Measurements from ENCODE around the gene ARHGEF10L.

The ARHGEF10L gene

DNA sequence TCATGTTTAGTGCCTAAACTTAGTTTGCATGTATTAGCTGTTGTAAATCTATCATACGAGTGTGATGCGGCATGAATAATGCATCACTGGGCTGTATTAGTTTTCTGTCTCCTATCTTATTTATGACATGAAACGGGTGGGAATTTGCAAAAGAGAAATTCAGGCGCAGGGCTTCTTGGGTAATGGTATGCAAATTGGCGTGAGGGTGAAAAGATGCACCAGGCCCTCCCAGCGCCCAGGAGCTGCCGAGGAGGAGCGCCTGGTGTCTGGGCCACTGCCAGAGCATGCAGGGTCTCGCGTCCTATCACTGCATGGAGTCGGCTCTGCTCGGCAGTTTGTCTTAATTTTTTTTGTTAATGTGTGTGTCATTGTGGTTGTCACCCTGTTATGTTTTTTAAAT is 132.7 kb downstream of the ARHGEF10L start:
- no peak for DNase-seq (ENCODE audit: low read depth in 1 of 2, low spot score in 1 of 2)

DNA sequence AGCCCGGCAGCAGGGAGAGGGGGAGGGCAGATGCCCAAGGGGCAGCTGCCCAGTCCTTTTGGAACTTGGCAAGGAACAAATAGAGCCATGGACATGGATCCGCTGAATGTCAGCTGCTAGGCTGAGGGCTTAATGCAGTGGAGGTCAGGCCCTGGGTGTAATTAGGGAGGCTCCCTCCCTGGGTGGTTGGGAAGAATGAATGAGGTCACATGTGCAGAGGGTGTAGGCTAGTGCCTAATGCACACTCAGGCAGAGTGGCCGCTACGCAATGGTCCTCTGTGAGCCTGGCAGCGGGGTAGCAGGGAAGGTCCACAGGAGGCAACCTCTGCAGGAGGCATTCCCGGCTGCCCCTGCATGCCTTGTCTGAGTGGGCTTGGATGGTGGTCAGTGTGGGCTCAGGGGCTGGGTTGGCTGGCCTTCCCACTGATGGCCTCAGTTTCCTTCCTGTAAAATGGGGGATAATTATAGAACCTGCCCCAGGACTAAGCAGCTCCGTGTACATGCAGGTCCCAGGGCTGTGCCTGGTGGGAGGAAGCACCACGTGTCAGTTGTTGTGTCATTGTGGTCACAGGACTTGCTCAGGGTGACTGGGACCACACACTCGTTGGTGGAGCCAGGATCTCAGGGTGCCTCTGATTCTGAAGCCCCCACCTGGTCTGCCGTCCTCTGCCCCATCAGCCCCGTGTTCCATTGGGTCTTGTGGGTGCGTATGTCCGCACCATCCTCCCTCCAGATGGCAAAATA is 134.0 kb downstream of the ARHGEF10L start:
- no peak for DNase-seq (ENCODE audit: low read depth in 1 of 2, low spot score in 1 of 2)

DNA sequence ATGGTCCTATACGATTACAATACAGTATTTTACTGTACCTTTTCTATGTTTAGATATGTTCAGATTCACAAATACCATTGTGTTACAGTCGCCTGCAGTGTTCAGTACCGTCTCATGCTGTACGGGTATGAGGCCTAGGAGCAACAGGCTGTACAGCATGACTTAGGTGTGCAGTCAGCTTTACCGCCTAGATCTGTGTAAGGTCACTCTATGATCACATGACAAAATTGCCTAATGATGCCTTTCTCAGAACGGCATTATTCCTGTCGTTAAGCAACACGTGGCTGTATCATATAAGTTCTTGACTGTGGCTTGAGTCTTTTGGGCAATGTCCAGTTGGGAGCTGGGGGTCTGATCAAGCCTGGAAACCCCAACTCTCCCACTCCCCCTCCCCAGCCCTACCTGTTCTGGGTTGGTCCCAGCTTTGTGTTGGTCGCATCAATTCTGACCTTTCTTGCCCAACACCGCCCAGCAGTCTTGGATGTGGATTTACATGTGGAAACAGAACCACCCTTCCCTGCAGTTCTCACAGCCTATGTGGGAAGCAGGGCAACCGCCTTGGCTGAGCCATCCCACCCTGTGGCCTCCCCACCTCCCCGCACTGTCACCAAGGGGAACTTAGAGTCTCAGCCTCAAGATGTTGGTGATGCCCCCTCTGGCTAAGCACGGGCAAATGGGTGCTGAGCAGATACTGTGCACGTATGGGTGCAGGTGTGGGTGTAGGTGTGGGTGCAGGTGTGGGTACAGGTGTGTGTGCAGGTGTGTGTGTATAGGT is 135.4 kb downstream of the ARHGEF10L start:
- no peak for DNase-seq (ENCODE audit: low read depth in 1 of 2, low spot score in 1 of 2)

DNA sequence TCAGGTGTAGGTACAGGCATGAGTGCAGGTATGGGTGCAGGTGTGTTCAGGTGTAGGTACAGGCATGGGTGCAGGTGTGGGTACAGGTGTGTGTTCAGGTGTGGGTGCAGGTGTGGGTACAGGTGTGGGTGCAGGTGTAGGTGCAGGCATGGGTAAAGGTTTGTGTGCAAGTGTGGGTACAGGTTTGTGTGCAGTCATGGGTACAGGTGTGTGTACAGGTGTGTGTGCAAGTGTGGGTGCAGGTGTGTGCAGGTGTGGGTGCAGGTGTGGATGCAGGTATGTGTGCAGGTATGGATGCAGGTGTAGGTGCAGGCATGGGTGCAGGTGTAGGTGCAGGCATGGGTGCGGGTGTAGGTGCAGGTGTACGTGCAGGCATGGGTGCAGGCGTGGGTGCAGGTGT is 136.2 kb downstream of the ARHGEF10L start:
- DNase-seq (ENCODE audit: low read depth in 1 of 2, low spot score in 1 of 2), result no peak

DNA sequence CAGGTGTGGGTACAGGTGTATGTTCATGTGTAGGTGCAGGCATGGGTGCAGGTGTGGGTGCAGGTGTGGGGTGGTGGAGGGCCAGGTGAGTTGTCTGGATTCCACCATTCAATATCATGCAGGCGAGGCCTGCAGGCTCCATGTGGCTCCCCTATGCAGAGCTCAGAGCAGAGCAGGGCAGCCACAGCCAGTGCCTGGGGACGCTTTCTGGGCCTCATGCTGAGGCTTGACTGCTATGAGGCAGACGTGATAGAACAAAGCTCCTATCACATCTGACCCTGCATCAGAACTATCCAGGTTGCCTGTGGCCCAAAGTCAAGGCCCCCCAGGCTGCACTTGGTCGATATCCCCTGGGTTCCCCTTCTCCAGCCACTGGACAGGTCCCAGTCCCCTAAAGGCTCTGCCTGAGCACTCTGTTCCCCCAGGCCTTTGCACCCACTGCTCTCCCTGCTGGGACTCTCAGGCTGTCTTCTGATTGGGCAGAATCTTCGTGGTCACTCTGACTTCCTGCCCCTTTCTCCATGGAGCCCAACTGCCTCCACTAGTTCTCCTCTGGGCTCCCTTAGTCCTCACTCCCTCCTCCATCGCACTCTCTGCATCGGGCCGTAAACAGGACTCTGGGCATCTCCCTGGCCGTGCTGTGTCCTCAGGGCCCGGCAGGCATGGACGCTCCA is 137.0 kb downstream of the ARHGEF10L start:
- no peak for DNase-seq (ENCODE audit: low read depth in 1 of 2, low spot score in 1 of 2)

DNA sequence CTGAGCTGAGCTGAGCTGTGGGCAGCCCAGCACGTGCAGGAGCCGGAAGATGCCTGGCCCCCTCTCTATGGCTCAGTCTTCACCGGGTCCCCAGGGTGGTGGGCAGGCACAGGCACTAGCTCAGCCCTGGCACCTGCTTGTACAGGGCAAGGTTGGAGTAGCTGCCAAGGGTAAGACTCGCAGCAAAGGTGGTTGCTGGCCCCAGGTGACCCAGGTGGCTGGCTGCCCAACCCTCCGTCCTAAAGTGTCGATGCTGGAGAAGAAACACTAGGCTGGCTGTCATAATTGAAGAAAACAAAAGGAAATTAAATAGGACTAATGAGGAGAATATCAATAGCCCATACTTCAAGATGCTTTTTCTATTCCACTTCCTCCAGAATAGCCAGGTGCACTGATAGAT is 138.5 kb downstream of the ARHGEF10L start:
- DNase-seq (ENCODE audit: low read depth in 1 of 2, low spot score in 1 of 2), result no peak

DNA sequence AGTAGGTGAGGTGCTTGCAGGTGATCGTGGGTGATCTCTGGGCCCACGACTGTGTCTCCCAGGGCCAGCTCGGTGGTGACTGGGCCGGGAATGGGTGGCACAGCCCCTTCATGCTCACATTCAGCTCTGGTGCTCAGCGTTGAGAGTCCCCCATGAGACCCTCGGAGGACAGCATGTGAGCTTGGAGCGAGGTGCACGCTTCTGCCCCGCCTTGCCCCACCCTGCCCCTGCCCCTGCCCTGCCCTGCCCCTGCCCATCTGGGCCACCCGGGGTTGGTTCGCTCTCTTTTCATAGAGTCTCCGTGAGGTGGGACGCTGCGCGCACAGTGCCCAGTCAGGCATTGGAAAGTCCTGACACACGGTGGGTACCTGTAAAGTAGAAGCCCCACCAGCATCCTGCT is 140.4 kb downstream of the ARHGEF10L start:
- DNase-seq (ENCODE audit: low read depth in 1 of 2, low spot score in 1 of 2), result no peak

DNA sequence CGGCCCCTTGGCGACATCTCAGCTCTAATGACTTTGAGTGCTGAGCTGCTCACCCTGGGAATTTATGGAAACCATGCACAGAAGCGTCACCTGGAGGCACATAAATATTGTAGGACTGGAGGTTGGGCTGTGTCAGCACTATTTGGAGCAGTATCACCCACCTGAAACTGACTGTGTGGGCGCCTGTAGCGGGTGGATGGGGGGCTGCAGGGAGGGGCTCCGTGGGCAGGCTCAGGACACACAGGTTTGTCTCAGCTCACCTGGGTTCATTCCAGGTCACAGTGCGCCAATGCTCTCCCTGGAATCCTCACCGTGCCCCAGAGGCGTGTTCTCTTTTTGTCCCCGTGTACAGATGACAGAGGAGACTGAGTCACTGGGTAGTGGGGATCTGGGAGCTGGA is 140.8 kb downstream of the ARHGEF10L start:
- DNase-seq (ENCODE audit: low read depth in 1 of 2, low spot score in 1 of 2), result no peak

DNA sequence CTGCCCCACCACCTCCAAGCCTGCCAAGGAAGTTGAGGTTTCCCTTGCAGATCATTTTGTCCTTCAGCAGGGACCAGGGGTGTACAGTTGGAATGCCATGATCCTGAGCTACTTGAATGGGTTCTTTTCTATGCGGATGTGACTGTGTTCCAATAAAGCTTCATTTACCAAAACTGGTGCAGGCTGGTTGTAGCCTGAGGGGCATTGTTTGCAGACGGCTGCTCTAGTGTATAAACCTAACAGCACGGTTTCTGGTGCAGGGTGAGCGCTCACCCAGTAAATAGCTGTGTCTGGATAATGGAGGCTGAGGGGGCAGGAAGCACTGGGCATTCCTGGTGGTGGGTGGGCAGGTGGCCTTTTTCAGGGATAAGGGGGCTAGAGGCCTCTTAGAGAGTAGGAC is 142.9 kb downstream of the ARHGEF10L start:
- no peak for DNase-seq (ENCODE audit: low read depth in 1 of 2, low spot score in 1 of 2)

DNA sequence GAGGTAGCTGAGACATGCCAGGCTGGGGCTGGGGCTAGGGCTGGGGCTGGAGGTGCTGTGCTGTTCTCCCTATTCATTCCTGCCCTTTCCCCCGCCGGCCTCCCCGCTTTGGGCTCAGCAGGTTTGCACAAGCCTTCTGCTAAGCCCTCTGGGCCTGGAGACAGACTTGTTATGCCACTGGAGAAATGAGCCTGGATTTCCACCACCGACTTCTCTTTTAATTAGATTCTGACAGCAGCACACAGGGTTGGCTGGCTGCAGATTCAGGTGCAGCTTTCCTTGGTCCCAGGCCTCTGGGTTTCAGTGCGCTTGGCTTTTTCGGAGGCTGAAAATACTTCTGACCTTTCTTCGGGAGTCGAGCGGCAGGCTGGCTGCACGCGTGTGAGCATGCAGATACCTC is 144.1 kb downstream of the ARHGEF10L start:
- DNase-seq (ENCODE audit: low read depth in 1 of 2, low spot score in 1 of 2), result no peak

DNA sequence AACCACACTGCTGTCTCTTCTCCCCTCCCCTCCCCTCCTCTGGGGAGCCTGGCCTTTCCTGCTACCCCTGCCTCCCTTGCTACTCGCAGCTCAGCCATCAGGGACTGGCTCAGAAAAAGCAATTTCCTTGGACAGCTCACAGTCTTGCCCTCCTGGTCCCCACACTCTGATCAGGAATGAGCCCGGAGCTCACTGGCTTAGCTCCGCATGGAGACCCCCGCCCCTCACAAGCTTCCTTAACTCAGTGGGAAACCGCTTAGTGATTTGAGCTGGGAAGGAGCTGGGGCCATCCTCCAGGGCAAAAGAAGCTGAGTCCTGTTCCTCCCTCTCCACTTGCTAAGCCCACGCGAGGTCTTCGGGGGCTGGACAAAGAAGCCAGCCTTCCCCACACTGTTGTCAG is 145.3 kb downstream of the ARHGEF10L start:
- DNase-seq (ENCODE audit: low read depth in 1 of 2, low spot score in 1 of 2), result no peak

DNA sequence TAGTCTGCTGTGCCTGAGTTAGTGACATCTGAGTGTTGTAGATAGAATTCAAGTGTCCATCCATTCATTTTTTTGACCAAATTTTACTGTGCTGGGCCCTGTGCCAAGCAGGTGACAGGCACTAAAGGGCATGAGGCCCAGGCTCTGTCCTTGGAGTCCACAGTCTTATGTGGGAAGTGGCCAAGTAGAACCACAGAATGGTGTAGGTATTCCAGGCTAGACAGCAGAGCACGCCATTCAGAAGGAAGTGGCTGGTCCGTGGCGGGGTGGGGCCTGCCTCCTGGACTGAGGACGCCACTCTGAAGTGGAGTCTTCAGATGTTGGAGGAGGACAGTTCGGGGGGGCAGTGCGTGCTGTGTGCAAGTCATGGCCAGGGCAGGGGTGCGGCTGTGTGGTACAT is 146.8 kb downstream of the ARHGEF10L start:
- DNase-seq (ENCODE audit: low read depth in 1 of 2, low spot score in 1 of 2), result no peak

DNA sequence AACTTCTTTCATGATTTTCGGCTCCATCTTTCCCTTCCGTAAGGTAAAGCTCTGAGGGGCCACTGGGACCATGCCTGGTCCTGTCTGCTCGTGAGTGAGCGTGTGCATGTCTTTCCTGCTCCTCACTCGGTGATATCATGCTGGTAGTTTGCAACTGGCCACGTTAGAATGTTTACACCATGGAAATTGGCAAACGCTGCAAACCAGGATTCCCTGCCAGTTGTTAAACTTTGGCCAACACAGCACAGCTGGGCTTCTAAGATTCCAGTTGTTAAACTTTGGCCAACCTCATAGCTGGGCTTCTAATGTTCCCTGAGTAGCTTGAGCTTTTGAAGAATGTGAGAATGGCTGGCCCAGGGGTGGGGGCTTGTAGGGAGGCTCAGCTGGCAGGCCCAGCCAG is 147.6 kb downstream of the ARHGEF10L start:
- DNase-seq (ENCODE audit: low read depth in 1 of 2, low spot score in 1 of 2), result no peak

DNA sequence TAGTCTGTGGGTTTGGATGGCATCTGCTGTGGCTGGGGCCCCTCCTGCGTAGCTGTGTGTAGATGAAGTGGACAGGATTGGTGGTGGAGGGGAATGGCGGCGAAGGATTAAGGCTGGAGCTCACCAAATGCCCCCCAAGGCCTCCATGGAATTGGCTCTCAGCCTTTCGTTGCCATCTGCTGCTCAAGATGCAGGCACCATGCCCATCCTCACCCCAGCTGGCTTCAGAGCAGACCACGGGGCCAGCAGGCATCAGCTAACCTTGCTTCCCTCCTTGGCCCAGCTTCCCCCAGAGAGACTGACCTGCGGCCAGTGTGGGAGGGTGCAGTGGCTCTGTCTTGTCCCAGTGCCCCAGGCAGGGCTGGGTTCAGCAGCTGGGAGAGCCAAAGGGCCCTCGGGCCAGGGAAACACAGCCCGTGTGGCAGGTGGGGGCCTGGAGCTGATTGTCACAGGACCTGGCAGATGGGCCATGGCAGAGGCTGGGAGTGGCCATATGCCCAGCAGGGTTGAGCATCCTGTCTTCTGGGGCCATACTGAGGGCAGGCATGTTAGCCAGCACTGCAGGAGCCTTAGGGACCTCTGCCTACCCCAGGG is 148.8 kb downstream of the ARHGEF10L start:
- DNase-seq (ENCODE audit: low read depth in 1 of 2, low spot score in 1 of 2), result no peak

DNA sequence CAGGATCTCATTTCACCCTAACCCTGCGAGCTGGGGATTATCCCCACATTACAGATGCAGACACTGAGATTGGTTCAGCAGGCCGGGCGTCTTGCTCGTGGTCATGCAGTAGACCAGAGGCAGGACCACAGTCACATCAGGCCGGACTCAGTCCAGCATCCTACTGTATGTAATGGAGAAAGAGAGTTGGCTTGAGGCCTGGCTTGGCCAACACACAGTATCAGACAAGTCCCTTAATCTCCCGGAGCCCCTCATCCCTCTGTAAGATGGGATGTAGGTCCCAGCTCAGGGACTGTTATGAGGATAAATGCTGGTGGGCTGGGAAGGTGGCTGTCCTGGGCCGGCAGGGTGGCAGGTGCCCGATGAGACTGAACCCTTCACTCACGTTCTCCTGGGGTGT is 149.5 kb downstream of the ARHGEF10L start:
- no peak for DNase-seq (ENCODE audit: low read depth in 1 of 2, low spot score in 1 of 2)

DNA sequence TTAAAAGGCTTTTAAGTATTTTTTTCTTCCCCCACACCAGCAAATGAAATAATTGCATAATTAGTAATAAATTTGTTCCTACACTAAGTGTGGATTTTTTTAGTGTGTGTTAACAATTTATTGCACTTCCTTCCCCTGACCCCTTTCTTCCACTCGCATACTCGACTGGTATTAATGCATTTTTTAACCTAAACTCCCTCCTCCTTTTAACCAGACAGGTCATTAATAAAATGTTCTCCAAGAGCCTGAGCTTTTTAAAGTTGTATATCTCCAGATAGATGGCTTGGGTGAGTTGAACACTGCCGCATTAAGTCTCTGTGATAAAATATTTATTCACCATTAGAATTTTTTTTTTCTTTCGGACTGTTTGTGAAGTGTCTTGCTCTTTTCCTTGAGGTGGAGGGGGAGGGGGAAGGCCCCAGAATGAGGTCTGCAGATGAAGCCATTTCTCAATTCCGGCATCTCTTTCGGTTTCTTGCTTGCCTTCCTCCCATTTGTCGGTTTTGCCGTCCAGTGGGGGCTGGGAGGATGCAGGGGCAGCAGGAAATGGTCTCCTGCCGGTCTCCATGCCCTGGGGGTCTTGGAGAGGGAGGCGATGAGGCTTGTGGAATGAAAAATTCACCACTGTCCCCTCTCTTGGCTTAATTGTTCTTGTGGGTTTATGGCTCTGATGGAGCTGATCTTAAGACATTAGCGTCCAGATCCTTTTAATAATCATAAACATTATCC is 151.6 kb downstream of the ARHGEF10L start:
- DNase-seq (ENCODE audit: low read depth in 1 of 2, low spot score in 1 of 2), result no peak

DNA sequence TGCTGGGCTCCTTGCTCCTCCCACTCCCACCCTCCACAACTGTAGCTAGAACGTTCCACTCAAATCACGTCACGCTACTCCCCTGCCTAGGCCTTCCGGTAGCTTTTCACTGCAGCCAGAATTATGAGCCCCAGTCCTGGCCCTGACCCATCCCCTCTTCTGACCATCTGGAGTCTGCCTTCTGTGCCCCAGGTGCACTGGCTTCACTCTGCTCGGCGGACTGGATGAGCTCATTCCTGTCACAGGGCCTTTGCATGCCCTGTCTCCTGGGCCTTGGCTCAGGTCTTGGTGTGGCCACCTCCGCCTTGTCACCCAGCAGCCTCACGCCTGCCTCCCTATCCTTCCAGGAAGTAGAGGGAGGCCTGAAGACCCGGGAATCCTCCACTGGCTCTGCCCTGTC is 153.1 kb downstream of the ARHGEF10L start:
- DNase-seq (ENCODE audit: low read depth in 1 of 2, low spot score in 1 of 2), result no peak

DNA sequence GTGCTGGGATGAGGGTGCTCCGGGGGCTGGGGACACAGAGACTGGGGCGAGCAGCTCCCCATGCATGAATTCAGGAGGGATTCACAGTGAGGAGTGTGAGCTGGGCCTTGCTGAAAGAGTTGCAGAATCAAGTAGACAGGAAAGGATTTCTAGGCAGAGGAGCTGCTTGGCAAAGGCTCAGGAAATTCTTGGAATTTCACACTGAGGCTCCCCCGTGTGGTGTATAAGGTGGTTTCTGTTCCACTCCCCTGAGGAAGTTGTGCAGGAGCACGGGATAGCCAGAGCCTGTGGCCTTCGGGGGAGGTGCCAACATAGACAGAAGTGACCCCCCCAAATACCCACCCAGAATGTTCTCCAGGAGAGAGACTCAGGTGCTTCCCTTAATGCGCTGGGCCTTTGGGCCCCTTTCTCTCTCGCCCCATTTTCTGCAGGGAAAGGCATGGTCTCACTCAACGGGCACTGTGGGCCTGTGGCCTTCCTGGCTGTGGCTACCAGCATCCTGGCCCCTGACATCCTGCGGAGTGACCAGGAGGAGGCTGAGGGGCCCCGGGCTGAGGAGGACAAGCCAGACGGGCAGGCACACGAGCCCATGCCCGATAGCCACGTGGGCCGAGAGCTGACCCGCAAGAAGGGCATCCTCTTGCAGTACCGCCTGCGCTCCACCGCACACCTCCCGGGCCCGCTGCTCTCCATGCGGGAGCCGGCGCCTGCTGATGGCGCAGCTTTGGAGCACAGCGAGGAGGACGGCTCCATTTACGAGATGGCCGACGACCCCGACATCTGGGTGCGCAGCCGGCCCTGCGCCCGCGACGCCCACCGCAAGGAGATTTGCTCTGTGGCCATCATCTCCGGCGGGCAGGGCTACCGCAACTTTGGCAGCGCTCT is 157.2 kb downstream of the ARHGEF10L start:
- DNase-seq (ENCODE audit: low read depth in 1 of 2, low spot score in 1 of 2), result no peak

DNA sequence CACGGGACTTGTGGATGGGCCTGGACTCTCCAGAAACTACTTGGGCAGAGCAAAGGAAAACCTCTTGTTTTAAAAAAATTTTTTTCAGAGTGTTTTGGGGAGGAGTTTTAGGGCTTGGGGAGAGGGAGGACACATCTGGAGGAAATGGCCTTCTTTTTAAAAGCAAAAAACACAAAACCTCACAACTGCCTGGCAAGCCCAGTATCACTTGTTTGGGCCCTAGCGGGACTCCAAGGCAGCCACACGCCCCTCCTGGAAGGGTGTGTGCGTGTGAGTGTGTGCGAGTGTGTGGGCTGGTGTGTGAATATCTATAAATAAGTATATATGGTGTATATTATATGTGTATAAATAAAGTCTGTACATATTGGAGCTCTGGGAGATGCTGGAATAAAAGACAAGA is 158.0 kb downstream of the ARHGEF10L start:
- DNase-seq (ENCODE audit: low read depth in 1 of 2, low spot score in 1 of 2), result no peak

DNA sequence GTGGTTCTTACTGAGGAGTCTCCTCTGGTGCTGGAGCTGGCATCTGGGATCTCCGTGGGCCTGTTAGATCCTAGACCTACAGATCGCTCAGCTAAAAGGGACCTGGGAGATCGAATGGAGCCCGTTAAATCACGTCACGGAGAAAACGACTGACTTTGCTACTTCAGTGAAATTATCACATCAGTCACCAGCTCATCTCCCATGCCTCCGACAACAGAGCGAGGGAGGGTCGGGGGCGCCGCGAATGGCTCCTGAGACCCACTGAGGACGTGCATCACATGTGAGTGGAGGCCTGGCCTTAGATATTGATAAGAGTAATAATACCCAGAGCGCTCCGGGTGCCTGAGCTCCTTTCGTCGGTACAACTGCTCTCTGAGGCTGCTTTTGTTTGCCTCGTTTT is 160.1 kb downstream of the ARHGEF10L start:
- no peak for DNase-seq (ENCODE audit: low read depth in 1 of 2, low spot score in 1 of 2)
